Islet precursor cell (in vitro differentiated cells): Measurements from ENCODE around the gene ARID1A.

ENCODE experiments used
- DNase-seq: peaks from one replicate; pipeline ENCODE4 v3.0.0-alpha.2; 2018

The ARID1A gene

DNA sequence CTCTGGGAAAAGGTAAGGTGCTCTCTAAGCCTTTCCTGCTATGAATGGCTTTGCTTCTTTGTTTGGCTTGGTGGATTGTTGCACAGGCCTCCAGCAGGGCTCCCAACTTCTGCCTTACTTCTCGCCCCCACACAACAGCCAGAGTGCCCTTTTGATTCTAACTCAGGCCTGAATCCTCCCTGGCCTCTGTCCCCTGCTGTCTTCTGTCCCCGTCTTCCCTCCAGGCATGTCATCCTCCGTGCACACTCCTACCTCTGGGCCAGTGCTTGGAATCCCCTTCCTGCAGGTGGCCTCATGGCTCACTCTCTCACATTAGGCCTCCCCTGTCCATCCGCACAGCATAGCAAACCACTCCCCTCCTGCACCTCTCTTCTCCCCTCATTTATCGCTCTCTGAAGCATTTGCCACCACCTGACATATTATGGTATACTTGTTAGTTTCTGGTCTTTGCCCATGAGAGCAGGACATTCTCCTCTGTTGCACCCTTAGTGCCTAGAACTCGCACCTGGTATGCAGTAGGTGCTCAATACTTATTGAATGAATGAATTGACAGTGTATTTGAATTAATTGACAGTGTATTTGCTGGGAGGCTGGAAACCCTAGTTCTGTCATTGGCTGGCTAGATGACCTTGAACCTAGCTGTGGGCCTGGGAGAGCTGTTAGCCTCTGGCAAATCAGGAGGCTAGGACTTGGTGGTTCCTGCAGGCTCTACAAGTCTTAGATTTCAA is 133.5 kb downstream of the ARID1A start:
- DNase-seq: peak; percentile 51

GRCh38 chr1:26831059-26831458 is 135.2 kb downstream of the ARID1A start:
- DNase-seq: no peak
